KMS-11 (cell line): ENCODE measurements around the gene DISP1.

Source experiments
- H2AFZ ChIP-seq: fragments of 200-600 bp; sonication (generic); 2 replicates; pipeline ENCODE4 v1.6.1; 2016; ENCODE audit warnings: antibody characterized with exemption, mixed run types, low read depth
- H3K27ac ChIP-seq: fragments of 200-600 bp; sonication (generic); 2 replicates; pipeline ENCODE4 v1.6.1; 2016; ENCODE audit warnings: mild to moderate bottlenecking, mixed run types
- H3K27me3 ChIP-seq: fragments of 200-600 bp; sonication (generic); 2 replicates; pipeline ENCODE4 v1.6.1; 2017; ENCODE audit warnings: mild to moderate bottlenecking, low read depth, mixed run types, moderate library complexity; ENCODE audit not compliant: insufficient read depth
- H3K36me3 ChIP-seq: fragments of 200-600 bp; sonication (generic); 2 replicates; pipeline ENCODE4 v1.6.1; 2017; ENCODE audit warnings: mild to moderate bottlenecking, mixed run types; ENCODE audit not compliant: insufficient read depth
- H3K4me1 ChIP-seq: fragments of 200-600 bp; sonication (generic); 2 replicates; pipeline ENCODE4 v1.6.1; 2016; ENCODE audit warnings: mild to moderate bottlenecking, low read depth, mixed run types; ENCODE audit not compliant: poor library complexity, severe bottlenecking
- H3K4me2 ChIP-seq: fragments of 200-600 bp; sonication (generic); 2 replicates; pipeline ENCODE4 v1.7.0; 2016; ENCODE audit warnings: mild to moderate bottlenecking, mixed run types
- H3K4me3 ChIP-seq: fragments of 200-600 bp; sonication (generic); IDR thresholded peaks from 2 replicates; pipeline ENCODE4 v1.6.1; 2017; ENCODE audit warnings: low read depth, low read length, mixed read lengths; ENCODE audit not compliant: insufficient read depth
- H3K79me2 ChIP-seq: fragments of 200-600 bp; sonication (generic); 2 replicates; pipeline ENCODE4 v1.6.1; 2016; ENCODE audit warnings: low read depth, mixed run types; ENCODE audit not compliant: insufficient read depth
- H3K9ac ChIP-seq: fragments of 200-600 bp; sonication (generic); 2 replicates; pipeline ENCODE4 v1.6.1; 2016; ENCODE audit warnings: mild to moderate bottlenecking, mixed run types
- H4K20me1 ChIP-seq: fragments of 200-600 bp; sonication (generic); 2 replicates; pipeline ENCODE4 v1.6.1; 2016; ENCODE audit warnings: mild to moderate bottlenecking, mixed run types; ENCODE audit not compliant: insufficient read depth
- TF ChIP-seq, protein P1 (sequence below): fragments of 200-600 bp; sonication (generic); conservative IDR thresholded peaks from 2 replicates; pipeline ENCODE4 v1.6.1; 2017; ENCODE audit warnings: low read depth, mild to moderate bottlenecking, antibody characterized with exemption, low read length, moderate library complexity, mixed read lengths

Gene DISP1

DNA sequence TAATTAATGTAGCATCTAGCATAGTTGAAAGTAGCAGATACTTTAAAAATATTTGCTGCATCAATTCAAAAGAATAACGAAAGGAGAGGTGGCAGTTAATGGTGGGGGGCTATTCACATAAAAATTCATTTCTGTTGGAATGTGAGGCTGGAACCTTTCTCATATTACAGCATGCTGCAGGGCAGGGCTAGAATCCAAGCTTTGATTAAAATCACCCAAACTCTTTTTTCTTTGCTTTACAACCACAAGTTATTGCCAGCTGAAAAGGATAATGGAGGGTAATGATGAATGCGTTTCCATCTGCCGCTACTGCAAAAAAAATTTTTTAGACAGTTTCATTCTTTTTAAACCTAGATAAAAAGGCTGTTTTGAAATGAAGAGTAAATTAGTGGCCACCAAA, 9.8 kb downstream of the DISP1 start:
- TF ChIP-seq, protein P1, sequence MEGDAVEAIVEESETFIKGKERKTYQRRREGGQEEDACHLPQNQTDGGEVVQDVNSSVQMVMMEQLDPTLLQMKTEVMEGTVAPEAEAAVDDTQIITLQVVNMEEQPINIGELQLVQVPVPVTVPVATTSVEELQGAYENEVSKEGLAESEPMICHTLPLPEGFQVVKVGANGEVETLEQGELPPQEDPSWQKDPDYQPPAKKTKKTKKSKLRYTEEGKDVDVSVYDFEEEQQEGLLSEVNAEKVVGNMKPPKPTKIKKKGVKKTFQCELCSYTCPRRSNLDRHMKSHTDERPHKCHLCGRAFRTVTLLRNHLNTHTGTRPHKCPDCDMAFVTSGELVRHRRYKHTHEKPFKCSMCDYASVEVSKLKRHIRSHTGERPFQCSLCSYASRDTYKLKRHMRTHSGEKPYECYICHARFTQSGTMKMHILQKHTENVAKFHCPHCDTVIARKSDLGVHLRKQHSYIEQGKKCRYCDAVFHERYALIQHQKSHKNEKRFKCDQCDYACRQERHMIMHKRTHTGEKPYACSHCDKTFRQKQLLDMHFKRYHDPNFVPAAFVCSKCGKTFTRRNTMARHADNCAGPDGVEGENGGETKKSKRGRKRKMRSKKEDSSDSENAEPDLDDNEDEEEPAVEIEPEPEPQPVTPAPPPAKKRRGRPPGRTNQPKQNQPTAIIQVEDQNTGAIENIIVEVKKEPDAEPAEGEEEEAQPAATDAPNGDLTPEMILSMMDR: no peak
- Histone ChIP-seq H3K4me3 (no peak overlapping the region), H3K79me2 (no peaks in the 10 kb centered on the region), H4K20me1 (no peaks in the 10 kb centered on the region), H3K36me3 (no peaks in the 10 kb centered on the region), H3K4me2 (no peak overlapping the region), H3K9ac (no peak overlapping the region), H3K27me3 (no peaks in the 10 kb centered on the region), H2AFZ (no peak overlapping the region), H3K4me1 (no peaks in the 10 kb centered on the region), H3K27ac (no peak overlapping the region)

DNA sequence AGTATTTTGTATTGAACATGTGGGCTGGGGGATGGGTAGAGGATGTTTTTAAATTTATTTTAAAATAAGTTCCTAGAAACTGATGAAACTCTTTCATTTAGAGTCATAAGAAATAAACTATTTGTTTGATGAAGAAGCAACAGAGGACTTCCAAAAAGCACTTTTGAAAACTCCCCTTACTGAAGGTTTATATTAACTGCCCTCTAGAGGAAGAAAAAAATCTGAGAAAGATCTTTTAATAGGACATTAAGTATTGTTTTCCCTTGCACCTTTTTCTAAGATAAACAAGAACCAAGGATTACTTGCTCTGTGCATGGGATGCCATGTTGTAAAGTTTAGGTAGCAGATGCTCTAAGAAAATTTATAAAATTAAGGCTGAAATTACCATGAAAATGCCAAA, 14.1 kb downstream of the DISP1 start:
- Histone ChIP-seq H3K79me2 (no peaks in the 10 kb centered on the region), H3K27ac (no peak overlapping the region), H4K20me1 (no peaks in the 10 kb centered on the region), H2AFZ (no peak overlapping the region), H3K27me3 (no peaks in the 10 kb centered on the region), H3K9ac (no peak overlapping the region), H3K4me3 (no peak overlapping the region), H3K4me1 (no peaks in the 10 kb centered on the region), H3K4me2 (no peak overlapping the region), H3K36me3 (no peaks in the 10 kb centered on the region)
- TF ChIP-seq, protein P1: no peak

DNA sequence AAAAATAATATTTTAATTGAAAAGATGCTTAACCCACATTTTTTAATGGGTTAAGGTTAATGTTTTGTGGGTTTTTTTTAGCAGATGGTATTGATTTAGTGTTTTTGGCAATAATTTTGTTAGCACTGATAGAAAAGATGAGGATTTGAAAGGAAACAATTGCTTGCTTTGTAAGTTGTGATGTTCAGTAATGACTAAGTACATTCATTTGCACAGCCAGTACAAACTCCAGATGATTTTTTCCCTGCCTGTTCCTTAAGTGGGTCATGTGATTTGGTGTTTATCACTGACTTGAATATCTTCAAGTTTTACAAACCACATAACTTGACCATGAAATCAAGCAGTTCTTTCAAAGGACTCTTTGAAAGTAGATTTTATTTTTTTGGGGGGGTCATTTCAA, 15.0 kb downstream of the DISP1 start:
- TF ChIP-seq, protein P1: no peak
- Histone ChIP-seq H3K4me2 (no peak overlapping the region), H3K9ac (no peak overlapping the region), H3K27me3 (no peaks in the 10 kb centered on the region), H3K27ac (no peak overlapping the region), H3K4me1 (no peaks in the 10 kb centered on the region), H3K36me3 (no peaks in the 10 kb centered on the region), H4K20me1 (no peaks in the 10 kb centered on the region), H3K4me3 (no peak overlapping the region), H2AFZ (no peak overlapping the region), H3K79me2 (no peaks in the 10 kb centered on the region)

DNA sequence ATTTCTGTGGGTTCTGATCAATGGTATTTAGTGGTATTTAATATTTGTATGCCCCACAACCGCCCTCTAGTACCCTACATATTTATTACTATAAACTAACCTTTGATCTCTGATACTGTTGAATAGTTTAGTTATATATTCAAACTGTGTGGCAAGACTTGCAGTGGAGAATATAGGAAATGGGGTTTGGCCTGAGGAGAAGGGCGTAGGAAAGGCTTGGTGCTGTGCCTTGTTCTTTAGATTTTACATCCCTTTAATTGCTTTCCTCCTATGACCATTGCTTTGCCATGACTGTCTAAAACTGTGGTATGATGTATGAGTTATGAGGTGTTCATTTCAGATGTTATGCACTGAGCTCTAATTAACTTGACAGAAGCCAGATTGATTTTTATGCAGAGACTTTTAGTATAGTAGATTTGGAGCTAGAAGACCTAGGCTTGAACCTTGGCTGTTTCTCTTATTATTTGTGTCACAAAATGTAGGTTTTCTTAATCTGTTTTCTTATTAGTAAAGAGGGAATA, 18.6 kb downstream of the DISP1 start:
- Histone ChIP-seq H3K27ac (no peak overlapping the region), H3K4me2 (no peak overlapping the region), H3K4me3 (no peak overlapping the region), H4K20me1 (no peaks in the 10 kb centered on the region), H2AFZ (no peak overlapping the region), H3K27me3 (no peaks in the 10 kb centered on the region), H3K36me3 (no peaks in the 10 kb centered on the region), H3K9ac (no peak overlapping the region), H3K4me1 (no peaks in the 10 kb centered on the region), H3K79me2 (no peaks in the 10 kb centered on the region)
- TF ChIP-seq, protein P1: no peak
